ENCODE results near the gene BTBD3.

Gene BTBD3

GRCh38 chr20:11972478-11972877 lies 54.8 kb downstream of the BTBD3 start:
- DNase-seq: peak; percentile 24 to 77
